SU-DHL-6 (cell line): ENCODE results near the gene MFSD2A.

ENCODE experiments used
- EZH2phosphoT487 ChIP-seq: fragments of 200-600 bp; sonication (generic), shearing (Covaris generic); conservative IDR thresholded peaks from 2 replicates; pipeline ENCODE4 v1.6.1; 2018; ENCODE audit warnings: mild to moderate bottlenecking, antibody characterized with exemption, low read length, moderate library complexity, mixed read lengths
- TF ChIP-seq, protein P1 (sequence below): fragments of 200-600 bp; sonication (generic); IDR thresholded peaks from one replicate; pipeline ENCODE4 v1.5.1; 2017; ENCODE audit warnings: antibody characterized with exemption, mild to moderate bottlenecking, low read length, moderate library complexity; ENCODE audit not compliant: insufficient read depth, poor library complexity, severe bottlenecking

DNA sequence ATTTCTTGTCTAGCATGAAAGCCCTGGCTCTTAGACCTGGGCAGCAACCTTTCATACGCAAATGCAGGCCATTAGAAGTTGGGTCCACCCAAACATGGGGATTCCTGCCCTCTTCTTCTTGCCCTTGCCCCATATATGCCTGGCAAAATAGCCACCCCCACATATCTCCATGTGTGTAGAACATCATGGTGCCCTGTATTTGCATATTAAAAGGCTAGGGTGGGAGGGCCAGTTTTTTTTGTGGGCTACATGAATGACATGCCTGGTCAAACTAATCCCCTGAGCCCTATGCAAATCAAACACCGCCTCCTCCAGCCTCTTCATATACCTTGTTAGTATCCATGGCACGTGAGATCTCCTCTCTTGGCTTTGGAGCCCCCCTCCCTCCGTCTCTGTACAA is 24.7 kb downstream of the MFSD2A start:
- TF ChIP-seq, protein P1, sequence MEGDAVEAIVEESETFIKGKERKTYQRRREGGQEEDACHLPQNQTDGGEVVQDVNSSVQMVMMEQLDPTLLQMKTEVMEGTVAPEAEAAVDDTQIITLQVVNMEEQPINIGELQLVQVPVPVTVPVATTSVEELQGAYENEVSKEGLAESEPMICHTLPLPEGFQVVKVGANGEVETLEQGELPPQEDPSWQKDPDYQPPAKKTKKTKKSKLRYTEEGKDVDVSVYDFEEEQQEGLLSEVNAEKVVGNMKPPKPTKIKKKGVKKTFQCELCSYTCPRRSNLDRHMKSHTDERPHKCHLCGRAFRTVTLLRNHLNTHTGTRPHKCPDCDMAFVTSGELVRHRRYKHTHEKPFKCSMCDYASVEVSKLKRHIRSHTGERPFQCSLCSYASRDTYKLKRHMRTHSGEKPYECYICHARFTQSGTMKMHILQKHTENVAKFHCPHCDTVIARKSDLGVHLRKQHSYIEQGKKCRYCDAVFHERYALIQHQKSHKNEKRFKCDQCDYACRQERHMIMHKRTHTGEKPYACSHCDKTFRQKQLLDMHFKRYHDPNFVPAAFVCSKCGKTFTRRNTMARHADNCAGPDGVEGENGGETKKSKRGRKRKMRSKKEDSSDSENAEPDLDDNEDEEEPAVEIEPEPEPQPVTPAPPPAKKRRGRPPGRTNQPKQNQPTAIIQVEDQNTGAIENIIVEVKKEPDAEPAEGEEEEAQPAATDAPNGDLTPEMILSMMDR = no peak
- TF ChIP-seq EZH2phosphoT487 = no peak
